Measurements from ENCODE around the gene TNRC18. TPM values are rescaled to one million over a fixed set of nuclear protein-coding genes. Genes with fewer than 3 reads are reported as not detected.

Gene TNRC18
- total and polyA plus RNA-seq, 9 of the 15 experiments (the other 6 are each of a cell fraction or from before 2014, with no cell fraction given) = 0.03 to 43.2 (median 18.0) TPM

- no peak for TF ChIP-seq TRIM25 (IDR thresholded peaks at IDR 0.05; ENCODE audit: borderline replicate concordance)
- no peak for TF ChIP-seq THAP7 (CRISPR knock-in tag; IDR thresholded peaks at IDR 0.05)
- no peak for TF ChIP-seq ZNF449 (CRISPR knock-in tag; IDR thresholded peaks at IDR 0.05)
- no peak for TF ChIP-seq ZZZ3 (IDR thresholded peaks at IDR 0.05)
- TF ChIP-seq THRA (IDR thresholded peaks at IDR 0.05) = no peak
- peak; percentile 80; the same call in 1 of the 2 replicates for TF ChIP-seq ZBTB7A (IDR thresholded peaks at IDR 0.05; ENCODE audit: borderline replicate concordance, control insufficient read depth, low read depth, low read length)
- TF ChIP-seq MCM5 (IDR thresholded peaks at IDR 0.05; ENCODE audit: low read depth) = no peak
- TF ChIP-seq MNT (conservative IDR thresholded peaks at IDR 0.05) = 0 out of 4 replicates have a peak, but pooled peaks of 1 of the 2 experiments have one; percentile 24
- peak; percentile 100 for TF ChIP-seq VEZF1 (CRISPR knock-in tag; IDR thresholded peaks at IDR 0.05)
- no peak for TF ChIP-seq E2F8 (IDR thresholded peaks at IDR 0.05; ENCODE audit: low read depth, partially characterized antibody)
- TF ChIP-seq POLR2A (conservative IDR thresholded peaks at IDR 0.05) = no peak; the same call in 1 of the 2 replicates
- TF ChIP-seq NONO (IDR thresholded peaks at IDR 0.05; ENCODE audit: low read depth in 2 of 2, low read length in 1 of 2) = 0 out of 4 replicates have a peak, but pooled peaks of 1 of the 2 experiments have one; percentile 10
- no peak for TF ChIP-seq ILF3 (IDR thresholded peaks at IDR 0.05; ENCODE audit: borderline replicate concordance)
- no peak for TF ChIP-seq RBM34 (IDR thresholded peaks at IDR 0.05; ENCODE audit: borderline replicate concordance, insufficient read depth, low read length)
- no peak for TF ChIP-seq ETV5 (CRISPR knock-in tag; IDR thresholded peaks at IDR 0.05; ENCODE audit: low read depth)
These were observed at the start of gene TNRC18 (continued) for GRCh38 chr7:5423306-5423975.
